GM19043 (cell line): Measurements from ENCODE around the gene PDE6A.

ENCODE experiments used
- ATAC-seq: cut with Tn5 transposase; IDR thresholded peaks from one replicate; pipeline ENCODE4 v1.9.1; 2021; ENCODE audit warnings: low read depth; ENCODE audit not compliant: unreplicated experiment

Gene PDE6A

DNA sequence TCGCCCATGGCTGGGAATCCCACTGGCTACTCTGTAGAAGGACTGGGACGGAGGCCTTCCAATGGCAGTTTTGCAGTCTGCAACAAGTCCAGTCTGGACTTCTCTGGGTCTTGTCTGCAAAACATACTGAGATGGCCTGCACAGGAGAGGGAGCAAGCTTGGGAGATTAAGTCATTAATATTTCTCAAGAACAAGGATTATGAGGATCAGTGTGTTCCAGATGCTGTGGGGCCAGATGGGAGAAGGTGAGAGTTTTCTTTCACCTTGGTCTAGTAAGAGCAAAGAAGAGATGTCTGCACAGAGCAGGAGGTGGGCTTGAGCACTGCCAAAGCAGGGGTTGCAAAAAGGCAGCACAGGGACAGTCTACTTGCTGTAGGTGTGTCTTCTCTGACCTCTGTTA lies at the start of gene PDE6A:
Gene PDE6A, minus strand, starts transcription at position 128 of the 400 bp plus-strand sequence. Its CDS starts 120 bp downstream, at position 8.
- no peak for ATAC-seq

DNA sequence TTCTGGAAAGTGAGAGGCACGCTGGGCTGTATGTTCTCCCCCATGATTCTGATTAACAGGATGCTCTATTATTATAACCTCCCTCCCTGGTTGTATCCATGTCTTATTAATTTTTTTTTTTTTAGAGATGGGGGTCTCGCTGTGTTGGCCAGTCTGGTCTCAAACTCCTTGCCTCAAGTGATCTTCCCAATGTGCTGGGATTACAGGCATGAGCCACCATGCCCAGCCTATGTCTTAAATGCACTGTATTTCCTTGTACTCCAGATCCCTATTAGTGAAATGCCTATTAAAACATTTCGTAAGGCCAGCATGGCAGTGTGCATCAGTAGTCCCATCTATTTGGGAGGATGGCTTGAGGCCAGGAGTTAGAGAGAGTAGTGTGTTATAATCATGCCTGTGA lies 48.9 kb upstream of the PDE6A start:
- ATAC-seq = no peak

DNA sequence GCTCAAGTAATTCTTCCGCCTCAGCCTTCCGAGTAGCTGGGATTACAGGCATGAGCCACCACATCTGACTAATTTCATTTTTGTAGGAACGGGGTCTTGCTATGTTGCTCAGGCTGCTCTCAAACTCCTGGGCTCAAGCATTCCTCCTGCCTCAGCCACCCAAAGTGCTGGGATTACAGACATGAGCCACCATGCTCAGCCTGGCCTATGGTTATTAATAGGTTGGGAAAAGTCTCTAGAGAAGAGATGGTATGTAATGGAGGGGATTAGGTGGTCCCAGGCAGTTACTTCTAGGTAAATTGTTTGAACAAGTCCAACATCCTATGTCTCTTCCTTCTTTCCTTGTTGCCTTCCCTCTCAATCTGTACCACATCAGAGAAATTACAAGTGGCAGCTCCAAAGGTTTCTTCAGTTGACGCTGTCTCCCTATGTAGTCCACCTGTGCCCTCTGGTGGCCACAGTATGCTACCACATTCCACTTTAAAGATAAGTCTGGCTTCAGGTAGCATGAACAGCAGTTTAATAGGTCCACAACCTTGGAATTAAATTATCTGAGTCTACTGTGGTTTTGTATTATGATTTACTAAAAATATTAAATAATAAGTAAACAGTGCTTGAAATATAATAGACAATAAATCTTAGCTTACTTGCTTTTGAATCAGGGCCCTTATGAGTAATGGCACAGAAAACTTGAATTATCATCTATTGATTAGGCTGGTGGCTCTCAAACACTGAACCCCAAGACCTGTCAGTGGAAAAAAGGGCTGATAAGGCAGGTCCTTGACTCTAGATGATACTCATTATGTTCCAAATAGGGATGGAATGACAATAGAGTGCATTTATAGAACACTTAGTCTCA lies 46.2 kb upstream of the PDE6A start:
- ATAC-seq = no peak

DNA sequence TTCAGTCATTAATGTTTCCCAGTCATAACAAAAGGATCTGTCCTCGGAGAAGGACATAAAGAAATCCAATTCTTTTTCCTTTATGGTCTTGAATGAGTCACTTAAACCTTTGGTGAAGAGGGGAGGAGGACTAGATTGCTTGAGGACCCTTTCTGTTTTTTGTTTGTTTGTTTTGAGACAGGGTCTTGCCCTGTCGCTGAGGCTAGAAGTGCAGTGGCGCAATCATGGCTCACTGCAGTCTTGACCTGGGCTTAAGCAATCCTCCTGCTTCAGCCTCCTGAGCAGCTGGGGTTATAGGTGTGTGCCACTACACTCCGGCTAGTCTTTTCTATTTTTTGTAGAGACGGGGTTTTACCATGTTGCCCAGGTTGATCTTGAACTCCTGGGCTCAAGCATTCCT lies 43.5 kb upstream of the PDE6A start:
- no peak for ATAC-seq

DNA sequence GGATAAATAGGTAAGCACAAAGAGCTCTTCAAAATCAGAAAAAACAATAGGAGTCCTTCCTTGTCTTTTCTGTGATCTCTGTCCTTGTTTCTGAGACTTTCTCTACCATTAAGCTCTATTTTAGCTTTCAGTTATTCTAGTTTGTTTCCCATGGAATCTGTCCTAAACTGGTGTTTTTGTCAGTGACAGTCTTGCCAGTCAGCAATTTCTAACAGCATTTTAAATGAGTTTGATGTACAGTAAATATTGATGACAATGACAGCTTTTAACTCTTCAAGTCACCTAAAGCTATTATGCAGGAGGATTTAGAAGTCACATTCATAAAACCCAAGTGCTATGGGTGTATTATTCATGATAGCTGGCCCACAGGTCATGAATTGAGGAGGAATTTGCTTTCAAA lies 37.9 kb upstream of the PDE6A start:
- ATAC-seq = no peak

DNA sequence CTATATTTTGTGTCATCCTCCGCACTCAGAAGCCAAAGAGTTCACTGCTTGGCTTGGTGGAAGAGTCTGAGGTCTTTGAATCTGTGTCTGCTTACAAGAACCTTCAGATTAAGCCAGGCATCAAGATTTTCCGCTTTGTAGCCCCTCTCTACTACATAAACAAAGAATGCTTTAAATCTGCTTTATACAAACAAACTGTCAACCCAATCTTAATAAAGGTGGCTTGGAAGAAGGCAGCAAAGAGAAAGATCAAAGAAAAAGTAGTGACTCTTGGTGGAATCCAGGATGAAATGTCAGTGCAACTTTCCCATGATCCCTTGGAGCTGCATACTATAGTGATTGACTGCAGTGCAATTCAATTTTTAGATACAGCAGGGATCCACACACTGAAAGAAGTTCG lies 36.6 kb upstream of the PDE6A start:
- no peak for ATAC-seq

DNA sequence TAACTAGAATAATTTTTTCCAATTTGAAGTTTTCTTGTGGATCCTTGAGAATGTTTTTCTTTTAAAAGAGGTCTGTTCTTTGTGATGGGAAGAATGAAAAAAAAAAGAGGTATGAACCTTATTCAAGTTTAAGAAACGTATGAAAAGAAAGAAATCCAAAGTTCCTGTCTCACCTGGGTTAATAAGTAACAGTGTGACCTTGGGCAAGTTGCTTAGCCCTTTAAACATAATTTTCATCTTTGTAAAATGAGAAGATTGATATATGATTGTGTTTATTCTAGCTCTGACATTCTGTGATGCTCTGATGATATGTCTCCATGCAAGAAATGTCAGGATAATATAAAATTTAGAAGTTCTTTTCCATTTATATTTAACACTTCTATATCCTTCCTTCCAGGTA lies 35.3 kb upstream of the PDE6A start:
- ATAC-seq = no peak

DNA sequence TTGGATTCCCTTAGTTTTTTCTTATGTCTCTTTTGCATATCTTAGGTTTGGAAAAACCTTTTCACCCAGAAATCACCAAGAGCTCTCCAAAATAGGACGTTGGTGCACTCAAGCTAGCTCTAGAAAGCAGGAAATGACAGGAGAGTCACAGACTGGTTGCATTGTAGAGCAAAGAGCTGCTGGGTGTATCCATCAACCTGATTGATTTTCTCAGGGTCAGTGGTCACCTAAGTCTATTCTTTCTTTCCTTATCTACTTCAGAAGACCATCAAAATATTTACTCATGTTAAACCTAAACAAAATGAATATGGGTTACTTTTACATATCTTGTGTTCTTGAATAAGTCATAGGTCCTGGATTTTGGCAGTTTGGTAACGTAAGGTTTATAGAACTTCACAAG lies 30.8 kb upstream of the PDE6A start:
- ATAC-seq = no peak

DNA sequence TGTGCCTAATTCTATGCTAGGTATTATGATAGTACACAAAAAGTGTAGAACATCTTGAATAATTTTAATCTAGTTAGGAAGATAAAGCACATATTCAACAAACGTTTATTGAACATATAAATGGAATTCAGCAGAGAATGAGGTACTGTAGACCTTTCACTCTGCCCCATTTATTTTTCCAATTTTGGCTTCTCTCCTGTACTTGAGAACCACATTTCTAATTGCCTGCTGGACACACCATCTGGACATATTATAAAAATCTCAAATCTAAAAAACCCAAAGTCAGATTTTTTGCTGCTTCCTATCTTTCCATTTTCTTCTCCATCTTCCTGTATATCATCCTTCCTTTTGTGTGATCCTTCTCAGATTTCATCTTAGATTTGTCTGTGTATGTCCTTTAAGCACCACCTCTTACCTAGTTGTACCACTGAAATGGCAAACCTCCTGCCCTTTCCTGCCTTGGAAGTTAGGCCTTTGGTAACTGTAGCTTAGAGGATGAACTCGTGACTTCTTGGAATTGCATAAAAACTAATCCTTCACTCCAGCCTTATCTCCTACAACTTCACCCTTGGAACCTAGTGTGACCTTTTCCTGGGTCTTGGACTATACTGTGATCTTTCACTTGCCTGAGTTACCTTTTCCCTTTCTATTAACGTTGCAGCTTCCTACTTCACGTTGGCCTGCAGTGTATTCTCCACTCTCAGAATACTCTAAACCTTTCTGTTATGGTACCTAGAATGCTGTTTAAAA lies 24.8 kb upstream of the PDE6A start:
- ATAC-seq = no peak

DNA sequence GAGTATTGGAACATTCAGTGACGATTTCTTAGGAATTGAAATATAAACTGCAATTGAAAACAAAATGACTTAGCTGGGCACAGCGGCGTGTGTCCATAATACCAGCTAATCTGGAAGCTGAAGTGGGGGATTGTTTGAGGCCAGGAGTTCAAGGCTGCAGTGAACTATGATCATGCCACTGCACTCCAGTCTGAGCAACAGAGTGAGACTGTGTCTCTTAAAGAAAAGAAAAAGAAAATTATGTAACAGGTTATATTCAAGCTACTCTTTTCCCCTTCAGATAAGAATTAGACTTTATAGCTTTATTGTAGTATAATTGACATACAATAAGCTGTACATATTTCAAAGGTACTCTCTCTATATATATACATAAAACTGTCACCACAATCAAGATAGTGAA lies 22.4 kb upstream of the PDE6A start:
- no peak for ATAC-seq

DNA sequence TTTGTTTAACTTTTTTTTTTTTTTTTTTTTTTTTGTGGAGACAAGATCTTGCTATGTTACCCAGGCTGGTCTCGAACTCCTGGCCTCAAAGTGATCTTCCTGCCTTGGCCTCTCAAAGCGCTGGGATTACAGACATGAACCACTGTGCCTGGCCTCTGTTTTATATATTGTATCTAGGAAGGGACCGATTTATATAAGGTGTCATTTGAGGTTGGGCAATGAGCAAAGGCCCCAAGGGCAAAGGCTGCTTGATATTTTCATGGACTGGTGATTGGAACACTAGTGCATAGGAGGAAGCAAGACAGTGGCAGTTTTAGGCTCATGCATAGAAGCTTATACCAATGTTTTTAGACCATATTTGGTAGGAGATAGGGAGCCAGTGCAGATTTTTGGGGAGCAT lies 19.1 kb upstream of the PDE6A start:
- no peak for ATAC-seq

DNA sequence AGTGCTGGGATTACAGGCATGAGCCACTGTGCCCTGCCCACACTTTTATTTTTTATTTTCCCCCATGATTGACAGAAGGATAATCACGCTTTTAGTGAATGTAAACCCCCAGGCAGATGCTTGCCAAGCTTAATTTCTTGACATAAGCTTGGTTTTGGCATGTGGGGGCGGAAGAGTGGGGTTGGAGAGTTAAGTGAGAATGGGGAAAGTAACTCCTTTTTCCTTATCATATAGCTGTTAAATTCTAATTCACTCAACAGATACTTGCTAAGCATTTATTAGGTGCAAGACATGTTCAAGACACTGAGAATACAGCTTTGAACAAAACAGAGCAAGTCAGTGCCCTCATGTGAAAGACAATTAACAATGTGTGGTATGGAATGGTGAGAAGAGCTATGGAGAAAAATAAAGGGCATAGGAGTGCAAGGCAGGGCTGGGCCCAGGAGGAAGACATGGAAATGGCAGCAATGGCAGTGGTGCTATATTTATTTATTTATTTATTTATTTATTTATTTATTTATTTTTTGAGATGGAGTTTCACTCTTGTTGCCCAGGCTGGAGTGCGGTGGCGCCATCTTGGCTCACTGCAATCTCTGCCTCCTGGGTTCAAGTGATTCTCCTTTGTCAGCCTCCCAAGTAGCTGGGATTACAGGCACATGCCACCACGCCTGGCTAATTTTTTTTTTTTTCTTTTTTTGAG lies 18.2 kb upstream of the PDE6A start:
- ATAC-seq = no peak

DNA sequence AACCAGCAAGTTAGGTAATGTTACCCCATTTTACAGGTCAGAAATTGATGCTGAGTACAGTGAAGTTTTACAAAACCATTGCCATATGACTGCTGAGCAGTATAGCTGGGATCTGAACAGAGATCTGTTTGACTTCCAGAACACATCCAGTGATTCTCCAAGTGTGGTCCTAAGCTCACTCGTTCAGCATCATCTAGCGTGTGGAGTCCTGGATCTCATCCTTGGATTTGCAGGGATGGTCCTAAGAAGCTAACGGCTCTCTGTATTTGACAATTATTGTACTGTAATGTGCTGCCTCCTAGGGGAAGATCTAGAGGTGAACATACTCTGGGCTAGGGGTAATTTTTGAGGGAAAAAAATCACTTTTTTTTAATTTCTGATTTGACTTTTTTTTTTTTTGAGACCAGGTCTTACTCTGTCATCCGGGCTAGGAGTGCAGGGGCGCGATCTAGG lies 17.4 kb upstream of the PDE6A start:
- ATAC-seq = no peak

DNA sequence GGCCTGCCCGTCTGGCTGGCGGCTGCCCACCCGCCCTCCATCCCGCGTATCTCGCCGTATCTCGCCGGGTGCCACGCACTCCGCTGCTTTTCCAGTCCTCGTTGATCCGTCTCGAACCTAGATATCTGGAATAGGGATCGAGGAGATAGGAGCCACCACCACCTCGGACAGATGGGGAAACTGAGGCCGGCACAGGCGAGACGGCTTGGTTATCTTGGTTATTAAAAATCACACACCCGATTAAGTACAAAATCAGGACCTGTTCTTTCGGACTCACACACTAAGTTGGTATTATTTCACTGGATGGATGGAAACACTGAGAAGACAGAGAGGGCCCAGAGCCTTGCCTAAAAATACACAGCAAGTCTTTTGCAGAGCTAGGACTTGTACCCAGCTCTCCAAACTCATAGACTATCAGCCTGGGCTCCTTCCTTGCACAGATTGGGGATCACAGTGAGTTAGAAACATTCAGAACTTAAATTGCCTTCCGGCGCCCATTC lies 16.6 kb upstream of the PDE6A start:
- no peak for ATAC-seq

DNA sequence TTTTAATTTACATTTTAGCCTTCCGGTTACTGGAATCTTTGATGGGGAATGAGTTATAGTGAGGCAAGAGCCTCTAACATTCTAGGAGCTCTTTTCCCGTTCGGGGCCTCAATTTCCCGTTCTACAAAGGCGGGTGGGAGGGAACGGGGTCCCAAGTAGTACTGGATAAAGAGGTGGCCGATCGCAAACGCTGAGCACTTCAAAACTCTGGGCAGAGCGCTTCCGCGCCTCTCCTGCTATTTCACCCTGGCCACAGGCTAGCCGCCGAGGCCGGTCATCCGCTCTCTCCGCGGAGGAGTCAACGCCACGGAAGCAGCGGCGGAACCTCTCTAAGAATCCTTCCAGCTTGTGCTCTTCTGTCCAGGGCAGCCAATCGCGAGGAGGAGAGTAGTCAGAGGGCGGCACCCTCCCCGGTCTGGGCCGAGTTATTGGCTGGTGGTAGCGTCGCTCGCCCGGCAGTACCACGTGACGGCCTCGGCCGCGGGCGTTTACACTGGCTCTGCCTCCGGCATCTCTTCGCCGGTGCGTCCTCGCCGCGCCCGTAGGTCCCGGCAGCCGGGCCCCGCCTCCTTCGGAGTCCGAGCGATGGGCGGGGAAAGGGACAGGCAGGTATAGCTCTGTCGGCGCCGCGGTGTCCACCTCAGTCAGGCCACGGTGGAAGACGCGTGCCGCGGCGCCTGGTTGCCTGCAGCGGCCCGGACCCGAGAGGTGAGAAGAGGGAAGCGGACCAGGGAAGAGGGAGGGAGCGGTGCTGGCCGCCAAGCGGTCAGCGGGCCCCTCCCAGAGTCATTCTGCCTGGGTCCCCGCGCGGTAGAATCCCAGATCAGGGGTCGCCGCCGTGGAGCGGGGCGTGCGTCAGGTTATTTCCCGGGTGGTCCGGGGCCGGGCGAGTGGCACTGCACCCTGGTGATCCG lies 15.9 kb upstream of the PDE6A start, which contains the start of gene SLC26A2:
Gene SLC26A2, plus strand, starts transcription at position 487 of the 914 bp plus-strand sequence. CDS start 16,895 bp downstream, outside the sequence.
- ATAC-seq = peak; percentile 98

DNA sequence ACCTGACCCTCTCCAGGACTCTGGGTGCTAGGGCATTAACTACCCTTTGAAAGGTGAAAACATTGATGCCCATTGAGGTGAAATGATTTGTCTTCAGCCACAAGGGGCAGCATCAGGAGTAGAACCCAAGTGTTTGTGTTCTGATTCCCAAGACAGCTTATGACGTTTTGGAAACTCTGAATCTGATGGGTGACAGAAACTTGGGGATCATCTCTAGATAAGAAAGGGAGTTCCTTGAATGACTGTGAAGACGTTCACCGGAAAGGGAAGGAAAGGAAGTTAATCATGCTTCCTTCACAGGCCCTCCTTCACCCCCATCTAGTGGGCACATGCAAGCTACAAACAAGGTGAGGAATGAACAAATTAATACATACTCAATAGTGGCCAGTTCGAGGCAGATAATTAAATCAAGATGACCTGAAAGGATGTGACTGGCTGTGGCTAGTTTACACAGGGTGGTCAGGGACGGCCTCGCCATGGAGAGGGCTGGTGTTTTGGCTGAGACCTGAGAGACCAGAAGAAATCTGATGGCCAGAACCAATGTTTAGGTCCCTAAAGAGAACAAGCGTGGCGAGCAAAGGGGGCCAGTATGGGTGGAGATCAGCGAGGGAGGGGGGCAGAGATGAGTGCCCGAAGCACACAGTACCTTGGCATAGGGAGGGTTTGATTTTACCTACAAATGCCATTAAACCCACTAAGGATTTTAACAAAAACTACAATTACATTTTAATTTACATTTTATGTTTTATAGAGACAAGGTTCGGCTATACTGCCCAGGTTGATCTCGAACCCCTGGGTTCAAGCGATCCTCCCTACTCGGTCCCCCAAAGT lies 15.0 kb upstream of the PDE6A start:
- ATAC-seq = no peak

DNA sequence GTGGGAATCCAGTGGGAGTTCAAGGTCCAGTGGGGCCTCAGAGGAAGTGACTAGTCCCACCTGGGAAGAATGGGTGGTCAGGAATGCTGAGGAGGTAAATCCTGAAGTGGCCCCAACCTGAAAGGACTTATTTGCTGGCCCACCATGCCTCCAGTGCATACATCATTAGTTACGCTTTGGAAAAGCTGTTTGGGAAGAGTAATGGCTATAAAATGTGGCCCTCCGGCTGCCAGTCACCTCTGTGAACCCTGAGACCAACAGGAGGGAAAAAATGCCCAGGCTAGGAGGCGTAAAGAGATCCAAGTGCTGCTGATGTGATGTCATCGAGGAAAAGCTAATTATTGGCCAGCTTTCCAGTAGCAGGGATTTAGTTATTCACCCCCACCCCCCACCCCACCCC lies 13.3 kb upstream of the PDE6A start:
- ATAC-seq = no peak

DNA sequence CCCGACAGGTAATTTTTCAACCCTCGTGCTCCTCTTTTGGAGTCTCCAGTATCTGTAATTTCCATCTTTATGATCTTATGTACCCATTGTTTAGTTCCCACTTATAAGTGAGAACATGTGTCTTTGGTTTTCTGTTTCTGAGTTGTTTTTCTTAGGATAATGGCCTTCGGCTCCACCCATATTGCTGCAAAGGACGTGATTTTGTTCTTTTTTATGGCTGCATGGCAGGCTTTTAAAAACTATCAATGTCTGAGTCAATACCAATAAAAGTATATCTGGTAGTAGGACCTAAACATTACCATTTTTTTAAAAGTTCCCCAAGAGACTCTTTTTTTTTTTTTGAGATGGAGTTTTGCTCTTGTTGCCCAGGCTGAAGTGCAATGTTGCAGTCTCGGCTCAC lies 12.1 kb upstream of the PDE6A start:
- ATAC-seq = no peak

DNA sequence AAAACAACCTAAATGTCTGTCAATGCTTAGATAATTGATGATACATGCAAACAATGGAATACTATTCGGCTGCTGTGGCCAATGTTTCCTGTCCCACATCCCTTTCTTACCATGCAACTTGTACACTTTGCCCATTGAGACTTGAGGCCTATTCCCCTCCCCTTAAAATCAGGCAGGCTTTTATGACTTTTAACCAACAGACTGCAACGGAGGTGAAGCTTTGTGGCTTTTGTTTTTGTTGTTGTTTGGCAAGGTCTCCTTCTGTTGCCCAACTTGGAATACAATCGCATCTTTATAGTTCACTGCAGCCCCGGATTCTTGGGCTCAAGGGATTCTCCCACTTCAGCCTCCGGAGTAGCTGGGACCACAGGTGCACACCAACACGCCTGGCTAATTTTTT lies 10.2 kb upstream of the PDE6A start:
- no peak for ATAC-seq
